Activated CD4-positive, alpha-beta T cell treated with anti-CD3 and anti-CD28 coated beads, Interleukin-2, Interleukin-6, amounts not matched to agents 100 ng/mL and 50 ng/mL, durations not matched to agents 16 hours and 8 hours (primary cell): ENCODE results near the gene CLIC2.
"Not testable (repeated sequence)": the region's sequence is repeated elsewhere in the genome, so short reads cannot be mapped to it uniquely, and the experiment has no call there.

Experiments
- DNase-seq: peaks from one replicate; pipeline ENCODE4 v3.0.0-alpha.2; 2020

CLIC2 gene

DNA sequence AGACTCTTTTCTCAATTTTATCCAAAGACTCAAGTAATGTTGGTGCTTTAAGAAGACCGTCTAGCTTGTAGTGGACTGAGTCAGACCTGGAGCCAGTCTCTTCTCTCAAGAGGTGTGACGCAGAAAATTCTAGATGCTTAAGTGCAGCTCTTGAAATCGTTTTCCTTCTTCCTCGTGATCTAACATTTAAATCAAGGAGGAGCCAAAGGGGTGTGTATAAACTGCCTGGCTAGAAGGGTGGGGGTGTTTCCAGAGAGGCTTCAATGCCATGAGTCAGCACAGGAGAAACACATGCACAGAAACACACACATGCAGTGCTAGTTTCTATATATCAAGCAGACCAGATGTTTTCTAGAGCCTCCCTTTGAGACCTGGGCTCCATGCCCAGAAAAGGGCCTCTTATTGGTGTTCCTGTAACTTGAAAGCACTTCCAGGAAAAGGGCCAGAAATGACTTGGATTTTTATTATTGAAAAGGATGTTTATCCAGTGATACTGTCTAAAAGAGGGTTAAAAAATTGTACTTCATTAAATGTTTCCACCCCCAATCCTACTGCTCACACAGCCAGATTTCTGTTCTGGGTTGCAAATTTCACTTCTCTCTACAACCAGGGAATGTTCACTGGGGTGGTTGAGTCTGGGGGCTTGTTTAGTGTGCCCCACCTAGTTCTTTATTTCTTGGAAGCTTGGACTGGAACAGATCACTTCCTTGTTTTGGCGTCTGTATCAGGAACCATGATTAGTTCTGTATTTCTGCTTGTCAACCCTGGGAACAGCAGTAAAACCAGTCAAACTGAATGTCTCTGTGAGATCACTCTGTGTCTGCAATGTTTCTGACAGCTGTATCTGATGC lies at the start of gene CLIC2:
TSS of gene CLIC2 (minus strand) at position 129 of the 851 bp plus-strand sequence. CDS start 187 bp downstream, outside the sequence.
- DNase-seq, result peak; percentile 1

DNA sequence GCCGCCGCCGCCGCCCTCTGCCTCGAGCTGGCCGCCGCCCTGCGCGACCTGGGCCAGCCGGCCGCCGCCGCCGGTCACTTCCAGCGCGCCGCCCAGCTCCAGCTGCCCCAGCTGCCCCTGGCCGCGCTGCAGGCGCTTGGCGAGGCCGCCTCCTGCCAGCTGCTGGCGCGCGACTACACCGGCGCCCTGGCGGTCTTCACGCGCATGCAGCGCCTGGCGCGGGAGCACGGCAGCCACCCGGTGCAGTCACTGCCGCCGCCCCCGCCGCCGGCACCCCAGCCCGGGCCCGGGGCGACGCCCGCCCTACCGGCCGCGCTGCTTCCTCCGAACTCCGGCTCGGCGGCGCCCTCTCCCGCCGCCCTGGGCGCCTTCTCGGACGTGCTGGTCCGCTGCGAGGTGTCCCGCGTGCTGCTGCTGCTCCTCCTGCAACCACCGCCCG lies 48.1 kb upstream of the CLIC2 start:
- DNase-seq, result not testable (repeated sequence)

DNA sequence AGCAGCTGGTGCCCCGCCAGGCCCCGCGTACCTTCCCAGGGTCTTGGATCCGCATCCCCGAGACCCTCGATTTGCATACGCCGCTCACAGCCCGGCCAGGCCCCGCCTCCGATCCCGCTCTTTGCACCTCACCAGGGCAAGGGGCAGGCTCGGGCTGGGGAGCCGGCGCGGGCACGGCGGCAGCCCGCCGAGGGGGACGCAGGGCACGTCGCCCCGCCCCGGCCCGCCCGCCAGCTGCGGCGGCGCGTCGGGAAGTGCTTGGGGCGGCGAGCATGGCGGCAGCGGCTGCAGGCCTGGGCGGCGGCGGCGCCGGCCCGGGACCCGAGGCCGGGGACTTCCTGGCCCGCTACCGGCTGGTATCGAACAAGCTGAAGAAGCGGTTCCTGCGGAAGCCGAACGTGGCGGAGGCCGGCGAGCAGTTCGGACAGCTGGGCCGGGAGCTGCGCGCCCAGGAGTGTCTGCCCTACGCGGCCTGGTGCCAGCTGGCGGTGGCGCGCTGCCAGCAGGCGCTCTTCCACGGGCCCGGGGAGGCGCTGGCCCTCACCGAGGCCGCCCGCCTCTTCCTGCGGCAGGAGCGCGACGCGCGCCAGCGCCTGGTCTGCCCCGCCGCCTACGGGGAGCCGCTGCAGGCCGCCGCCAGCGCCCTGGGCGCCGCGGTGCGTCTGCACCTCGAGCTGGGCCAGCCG lies 47.6 kb upstream of the CLIC2 start, which contains the start of gene F8A2:
TSS of gene F8A2 (plus strand) at position 253 of the 686 bp plus-strand sequence. CDS start at position 273, 20 bp downstream.
- not testable (repeated sequence) for DNase-seq

DNA sequence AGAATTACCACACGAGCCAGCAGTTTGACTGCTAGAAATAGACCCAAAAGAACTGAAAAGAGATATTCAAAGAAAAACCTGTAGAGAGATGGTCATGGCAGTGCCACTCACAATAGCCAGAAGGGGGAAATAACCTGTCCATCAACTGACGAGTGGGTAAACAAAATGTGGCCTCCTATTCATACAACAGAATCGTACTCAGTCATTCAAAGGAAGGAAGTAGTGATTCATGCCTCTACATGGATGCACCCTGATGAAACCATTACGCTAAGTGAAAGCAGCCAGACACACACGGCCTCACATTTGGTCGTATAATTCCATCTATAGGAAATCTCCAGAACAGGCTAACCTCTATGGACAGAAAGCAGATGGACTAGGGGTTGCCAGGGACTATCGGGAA lies 45.4 kb upstream of the CLIC2 start:
- DNase-seq, result not testable (repeated sequence)

DNA sequence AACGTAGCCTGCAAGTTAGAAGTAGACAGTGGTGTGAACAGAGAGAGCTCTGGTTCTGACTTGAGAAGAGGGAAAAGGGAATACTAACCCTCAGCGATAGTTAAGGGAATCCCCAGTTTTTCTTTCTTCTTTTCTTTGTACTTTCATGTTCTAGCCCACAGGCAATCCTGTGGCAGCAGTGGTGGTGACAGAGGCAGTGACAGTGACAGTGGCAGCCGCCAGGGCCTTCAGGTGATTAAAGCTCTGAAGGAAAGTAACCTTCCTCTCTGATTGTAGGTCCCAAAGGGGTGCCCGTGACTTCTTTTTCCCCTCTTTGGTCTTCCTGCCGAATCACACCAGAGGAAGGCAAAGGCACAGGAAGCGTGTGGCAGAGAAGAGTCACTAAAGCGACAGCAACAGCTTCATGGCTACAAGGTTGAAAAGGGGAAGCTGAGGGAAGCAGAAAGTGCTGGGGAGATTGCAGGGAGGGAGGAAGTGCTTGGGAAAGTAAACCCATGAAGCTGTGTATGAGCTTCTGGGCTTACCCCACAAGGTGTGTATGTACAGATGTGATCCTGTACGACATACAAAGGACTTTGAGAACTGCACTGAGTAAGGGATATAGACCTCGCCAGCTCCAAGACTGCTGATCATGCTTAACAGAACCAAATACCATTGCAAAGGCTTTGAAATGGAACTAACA lies 39.5 kb upstream of the CLIC2 start:
- DNase-seq, result not testable (repeated sequence)

DNA sequence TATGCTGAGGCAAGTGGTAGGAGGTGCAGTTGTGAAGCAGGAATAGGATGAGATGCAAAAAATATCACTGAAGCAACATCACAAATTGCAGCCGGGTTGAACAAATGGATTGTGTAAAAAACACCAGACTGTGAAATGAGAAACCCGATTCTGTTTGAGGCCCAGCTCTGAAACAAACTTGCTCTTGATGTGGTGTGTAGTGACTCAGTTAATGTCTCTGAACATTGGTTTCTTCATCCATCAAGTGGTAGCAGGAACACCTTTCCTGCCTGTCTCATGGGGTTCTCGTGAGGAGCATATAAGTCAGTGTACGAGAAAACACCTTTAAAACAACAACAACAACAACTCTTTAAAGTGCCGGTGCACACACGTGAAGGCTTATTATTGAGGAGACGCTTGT lies 29.3 kb upstream of the CLIC2 start:
- not testable (repeated sequence) for DNase-seq

DNA sequence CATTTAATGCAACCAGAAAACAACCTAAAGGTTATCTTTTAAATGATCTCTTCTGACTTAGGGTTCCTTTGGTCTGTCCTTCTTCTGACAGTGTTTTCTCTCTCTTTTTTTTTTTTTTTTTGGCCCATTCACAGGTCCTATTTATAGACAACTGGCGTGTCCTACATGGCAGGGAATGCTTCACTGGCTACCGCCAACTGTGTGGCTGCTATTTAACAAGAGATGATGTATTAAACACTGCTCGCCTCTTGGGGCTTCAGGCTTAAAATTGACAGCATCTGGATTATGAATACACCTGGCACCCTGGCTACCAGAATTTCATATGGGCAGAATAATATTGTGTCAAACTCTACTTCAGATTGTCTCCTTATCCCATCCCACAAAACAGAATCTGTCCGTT lies 15.0 kb upstream of the CLIC2 start:
- DNase-seq, result not testable (repeated sequence)

DNA sequence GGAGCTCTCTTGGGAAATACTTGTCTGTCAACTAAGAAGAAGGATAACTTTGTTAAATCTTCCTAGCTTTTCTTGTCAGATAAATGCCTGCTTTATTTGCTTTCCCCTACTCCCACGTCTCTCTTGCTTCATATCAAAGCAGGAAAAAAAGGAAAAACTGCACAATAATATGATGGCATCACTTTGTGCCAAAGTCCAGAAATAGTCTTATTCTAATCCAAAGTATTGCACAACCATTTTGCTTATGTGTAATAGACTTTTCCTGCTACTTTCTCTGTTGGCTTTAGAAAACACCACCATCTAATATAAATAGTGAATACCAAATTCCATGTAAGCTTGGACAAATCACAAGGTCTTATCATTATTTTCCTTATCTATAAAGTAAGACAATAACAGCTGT lies 11.3 kb upstream of the CLIC2 start:
- not testable (repeated sequence) for DNase-seq

DNA sequence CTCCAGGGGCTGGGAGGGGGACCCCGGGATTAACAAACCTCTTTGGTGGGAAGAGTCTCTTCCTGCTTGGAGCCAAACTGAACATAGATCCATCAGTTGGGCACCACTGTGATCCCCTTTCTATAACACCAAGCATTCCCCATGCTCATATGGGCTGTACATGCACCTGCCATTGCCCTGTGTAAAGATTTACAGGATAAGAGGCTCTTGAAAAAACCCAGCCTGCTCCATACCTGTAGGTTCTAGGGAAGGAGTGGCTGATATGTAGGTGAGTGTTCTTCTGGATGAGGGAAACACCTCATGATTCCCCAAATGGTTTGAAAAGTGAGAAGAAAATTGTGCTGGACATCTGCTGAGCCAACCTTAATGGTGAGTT lies 911 bp upstream of the CLIC2 start:
- DNase-seq, result not testable (repeated sequence)

DNA sequence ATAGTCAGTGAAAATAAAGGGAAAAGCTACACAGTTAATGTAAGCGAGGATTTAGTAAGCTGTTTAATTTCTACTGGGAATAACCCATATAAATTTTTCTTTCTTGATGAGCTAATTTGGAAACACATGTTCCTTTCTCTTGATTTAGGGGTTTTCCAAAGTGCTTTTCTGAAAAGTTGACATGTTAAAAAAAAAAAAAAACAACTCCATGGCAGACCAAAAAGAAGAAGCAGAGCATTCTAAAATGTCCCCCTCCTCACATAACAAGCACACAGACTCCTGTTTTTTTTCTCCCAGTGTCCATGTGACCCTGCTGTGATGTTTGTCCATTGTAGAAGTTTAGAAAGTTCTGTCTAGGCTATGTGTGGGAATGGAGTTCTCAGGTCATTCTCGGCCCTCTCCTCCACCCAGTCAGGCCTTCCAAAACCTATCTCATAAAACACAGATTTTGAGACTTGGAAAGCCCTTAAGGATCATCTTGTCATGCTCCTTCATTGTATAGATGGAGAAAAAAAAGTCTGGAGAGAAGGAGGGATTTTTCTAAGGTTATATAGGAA lies 792 bp downstream of the CLIC2 start:
- no peak for DNase-seq

DNA sequence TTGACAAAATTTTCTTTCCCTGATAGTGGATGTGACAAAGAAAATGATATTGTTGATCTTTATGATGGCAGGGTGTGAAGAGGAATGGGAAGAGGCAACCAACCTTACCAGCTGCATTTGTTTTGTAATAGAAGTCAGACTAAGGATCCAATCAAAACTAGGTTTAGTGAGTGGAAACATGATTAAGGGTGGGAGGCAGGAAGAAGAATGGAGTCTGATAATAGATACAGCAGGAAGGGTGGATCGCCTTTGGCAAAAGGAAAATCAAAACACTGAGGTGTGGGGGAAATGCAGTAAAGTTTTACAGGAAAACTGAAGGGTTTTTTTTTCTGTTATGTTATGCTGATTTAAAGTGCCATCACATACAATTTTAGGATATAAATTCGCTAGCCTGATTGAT lies 3.4 kb downstream of the CLIC2 start:
- DNase-seq, result no peak

DNA sequence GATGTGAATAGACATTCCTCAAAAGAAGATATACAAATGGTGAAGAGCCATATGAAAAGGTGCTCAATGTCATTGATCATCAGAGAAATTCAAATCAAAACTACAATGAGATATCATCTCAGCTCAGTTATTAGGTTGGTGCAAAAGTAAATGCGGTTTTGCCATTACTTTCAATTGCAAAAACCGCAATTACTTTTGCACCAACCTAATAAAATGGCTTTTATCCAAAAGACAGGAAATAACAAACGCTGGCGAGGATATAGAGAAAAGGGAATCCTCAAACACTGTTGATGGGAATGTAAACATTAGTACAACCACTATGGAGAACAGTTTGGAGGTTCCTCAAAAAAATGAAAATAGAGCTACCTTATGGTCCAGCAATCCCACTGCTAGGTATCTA lies 5.1 kb downstream of the CLIC2 start:
- no peak for DNase-seq

DNA sequence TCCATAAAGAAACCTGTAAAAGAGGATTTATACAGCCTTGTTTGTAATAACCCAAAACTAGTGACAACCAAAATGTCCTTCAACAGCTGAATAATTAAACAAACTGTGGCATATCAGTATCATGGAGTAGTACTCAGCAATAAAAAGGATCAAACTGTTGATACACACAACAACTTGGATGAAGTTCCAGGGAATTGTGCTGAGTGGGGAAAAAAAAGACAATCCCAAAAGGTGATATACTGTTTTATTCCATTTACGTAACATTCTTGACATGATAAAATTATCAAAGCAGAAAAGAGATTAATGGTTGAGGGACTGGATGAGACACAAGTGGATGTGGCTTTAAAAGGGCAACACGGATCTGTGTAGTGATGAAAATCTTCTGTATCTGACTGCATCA lies 7.8 kb downstream of the CLIC2 start:
- no peak for DNase-seq

DNA sequence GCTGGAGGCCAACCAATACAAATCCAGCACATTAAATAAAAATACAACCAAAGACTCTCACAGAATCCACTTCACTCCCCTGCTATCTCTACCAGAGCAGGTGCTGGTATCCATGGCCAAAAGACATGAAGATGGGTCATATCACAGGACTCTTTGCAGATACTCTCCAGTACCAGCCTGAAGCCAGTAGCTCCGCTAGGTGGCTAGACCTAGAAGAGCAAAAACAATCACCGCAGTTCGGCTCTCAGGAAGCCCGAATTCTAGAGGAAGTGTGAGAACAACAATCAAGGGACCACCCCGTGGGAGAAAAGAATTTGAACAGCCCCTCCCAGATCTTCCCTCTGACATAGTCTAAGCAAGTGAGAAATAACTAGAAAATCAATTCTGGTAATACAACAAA lies 20.2 kb downstream of the CLIC2 start:
- no peak for DNase-seq

DNA sequence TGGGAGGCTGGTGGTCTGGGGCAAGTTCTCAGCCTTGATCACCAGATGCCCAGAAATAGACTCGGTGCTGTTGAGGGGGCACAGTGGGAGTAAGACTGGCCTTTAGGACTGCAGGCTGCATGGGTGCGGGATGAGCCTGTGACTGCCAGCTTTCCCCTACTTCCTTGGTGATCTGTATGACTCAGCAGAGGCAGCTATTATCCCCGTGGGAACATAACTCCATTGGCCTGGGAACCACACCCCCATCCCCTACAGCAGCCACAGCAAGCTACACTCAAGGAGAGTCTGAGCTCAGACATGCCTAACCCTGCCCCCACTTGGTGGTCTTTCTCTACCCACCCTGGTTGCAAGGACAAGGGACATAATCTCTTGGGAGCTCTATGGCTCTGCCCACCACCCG lies 20.6 kb downstream of the CLIC2 start:
- DNase-seq, result no peak

DNA sequence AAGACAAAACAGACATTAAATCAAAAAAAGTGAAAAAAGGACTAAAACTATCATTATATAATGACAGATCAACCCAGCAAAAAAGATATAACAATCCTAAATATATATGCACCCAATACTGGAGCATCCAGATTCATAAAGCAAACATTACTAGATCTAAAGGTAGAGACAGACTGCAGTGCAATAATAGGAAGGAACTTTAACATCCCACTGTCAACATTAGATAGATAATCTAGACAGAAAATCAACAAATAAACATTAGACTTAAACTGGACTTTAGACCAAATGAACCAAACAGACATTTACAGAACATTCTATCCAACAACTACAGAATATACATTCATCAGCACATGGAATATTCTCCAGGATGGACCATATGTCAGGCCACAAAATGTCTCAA lies 40.6 kb downstream of the CLIC2 start:
- no peak for DNase-seq

DNA sequence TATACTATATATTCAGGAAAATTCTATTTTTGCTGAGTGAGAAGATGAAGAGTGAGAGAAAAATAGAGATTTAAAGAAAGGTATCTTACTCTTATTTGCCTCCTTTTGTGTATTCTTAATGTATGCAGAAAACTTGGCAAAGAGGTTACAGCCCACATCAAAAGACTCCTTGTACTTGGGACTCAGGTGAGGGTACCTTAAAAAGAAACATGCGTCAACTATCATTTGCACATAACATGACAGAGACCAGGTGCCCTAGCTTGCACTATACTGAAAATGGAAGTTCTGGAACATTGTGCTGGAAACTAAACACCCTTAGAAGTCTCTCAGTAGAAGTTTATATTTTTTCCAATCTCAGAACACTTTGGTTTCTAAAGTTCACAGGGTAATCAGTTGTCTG lies 54.5 kb downstream of the CLIC2 start:
- no peak for DNase-seq

DNA sequence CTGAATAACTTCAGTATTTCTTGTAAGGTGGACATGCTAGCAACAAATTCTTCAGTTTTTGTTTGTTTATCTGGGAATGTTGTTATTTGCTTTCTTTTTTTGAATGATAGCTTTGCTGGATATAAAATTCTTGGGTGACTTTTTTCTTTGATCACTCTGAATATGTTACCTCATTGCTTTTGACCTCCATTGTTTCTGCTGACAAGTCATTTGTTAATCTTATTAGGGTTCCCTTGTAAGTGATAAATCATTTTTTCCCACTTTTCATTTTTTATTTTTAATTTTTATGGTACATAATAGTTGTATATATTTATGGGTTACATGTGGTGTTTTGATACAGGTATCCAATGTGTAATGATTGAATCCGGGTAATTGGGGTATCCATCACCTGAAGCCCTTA lies 63.4 kb downstream of the CLIC2 start:
- no peak for DNase-seq

DNA sequence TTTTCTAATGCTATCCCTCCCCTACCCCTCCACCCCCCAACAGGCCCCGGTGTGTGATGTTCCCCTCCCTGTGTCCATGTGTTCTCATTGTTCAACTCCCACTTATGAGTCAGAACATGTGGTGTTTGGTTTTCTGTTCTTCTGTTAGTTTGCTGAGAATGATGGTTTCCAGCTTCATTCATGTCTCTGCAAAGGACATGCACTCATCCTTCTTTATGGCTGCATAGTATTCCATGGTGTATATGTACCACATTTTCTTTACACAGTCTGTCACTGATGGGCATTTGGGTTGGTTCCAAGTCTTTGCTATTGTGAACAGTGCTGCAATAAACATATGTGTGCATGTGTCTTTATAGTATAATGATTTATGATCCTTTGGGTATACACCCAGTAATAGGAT lies 66.4 kb downstream of the CLIC2 start:
- not testable (repeated sequence) for DNase-seq

DNA sequence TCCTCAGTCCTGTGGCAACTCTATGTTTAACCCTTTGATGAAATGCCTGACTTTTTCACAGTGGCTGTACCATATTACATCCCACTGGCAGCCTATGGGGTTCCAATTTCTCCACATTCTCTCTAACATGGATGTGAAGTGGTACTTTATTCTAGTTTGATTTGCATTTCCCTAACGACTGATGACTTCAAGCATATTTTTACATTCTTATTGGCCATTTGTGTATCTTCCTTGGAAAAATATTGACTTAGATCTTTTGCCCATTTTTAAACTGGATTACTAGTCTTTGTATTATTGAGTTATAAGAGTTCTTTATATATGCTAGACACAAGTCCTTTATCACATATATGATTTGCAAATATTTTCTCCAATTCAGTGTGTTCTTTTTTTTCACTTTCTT lies 68.0 kb downstream of the CLIC2 start:
- no peak for DNase-seq

DNA sequence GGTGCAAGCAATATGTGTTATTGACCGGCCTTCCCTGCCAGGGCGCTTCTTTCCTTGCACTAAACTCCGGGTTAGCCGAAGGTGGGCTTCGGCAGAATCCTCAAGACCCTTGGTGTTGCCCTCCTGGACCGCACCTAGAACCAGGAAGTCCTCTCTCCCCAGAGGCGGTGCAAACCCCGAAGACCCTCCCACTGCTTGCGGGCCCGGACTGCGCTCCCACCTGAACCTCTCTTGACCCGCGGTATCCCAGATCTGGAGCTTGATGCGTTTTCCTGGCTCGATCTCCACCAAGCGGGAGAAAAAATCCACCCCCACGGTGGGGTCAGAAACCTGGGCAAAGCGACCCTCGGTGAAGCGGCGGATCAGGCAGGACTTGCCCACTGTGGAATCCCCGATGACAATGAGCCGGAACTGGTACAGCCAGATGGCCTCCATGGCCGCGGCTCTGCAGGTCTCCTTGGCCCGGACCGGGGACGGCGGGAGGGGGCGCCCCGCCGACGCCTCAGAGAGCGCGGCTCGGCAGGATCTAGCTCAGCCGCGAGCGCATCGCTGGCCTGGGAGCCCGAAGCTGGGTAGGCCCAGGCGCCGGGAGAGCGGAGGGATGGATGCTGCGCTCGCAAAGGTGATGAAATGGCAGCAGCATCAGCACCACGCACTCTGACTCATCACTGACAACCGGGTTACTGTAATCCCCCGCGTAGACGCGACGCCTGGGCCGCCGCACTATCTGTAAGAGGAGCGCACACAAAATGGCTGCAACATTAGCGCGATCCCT lies 70.4 kb downstream of the CLIC2 start, which contains the start of gene RAB39B:
TSS of gene RAB39B (minus strand) at position 638 of the 775 bp plus-strand sequence. CDS start at position 435, 203 bp downstream.
- peak; percentile 79 for DNase-seq
